Lung (tissue), 12 donors: ENCODE measurements around the gene TBL2. TPM values are rescaled to one million over a fixed set of nuclear protein-coding genes. Genes with fewer than 3 reads are reported as not detected.

Experiments used
- ATAC-seq: fragments of 200-7000 bp; cut with Tn5 transposase; one replicate; pipeline ENCODE4 v1.9.1; 2020; ENCODE audit warnings: moderate number of reproducible peaks; ENCODE audit not compliant: insufficient read depth, low FRiP score
- DNase-seq, 3 donors: peaks; one replicate each; pipeline ENCODE4 v3.0.0-alpha.2; 2013 to 2017
- H3K27ac ChIP-seq, 2 donors: one replicate each; pipeline ENCODE4 v1.5.1; 2013; ENCODE audit warnings: mild to moderate bottlenecking in 2 of 2, moderate library complexity in 2 of 2, control low read depth in 1 of 2, inconsistent platforms in 1 of 2, low read depth in 1 of 2, low read length in 1 of 2
- H3K27me3 ChIP-seq, 3 donors: one replicate each; pipeline ENCODE4 v1.5.1; 2013; ENCODE audit warnings: low read length in 2 of 3; ENCODE audit not compliant: control insufficient read depth in 3 of 3, insufficient read depth in 3 of 3
- H3K36me3 ChIP-seq, 4 donors: one replicate each; pipeline ENCODE4 v1.5.1; 2013; ENCODE audit warnings: low read length in 4 of 4, mild to moderate bottlenecking in 1 of 4, moderate library complexity in 1 of 4; ENCODE audit not compliant: control insufficient read depth in 4 of 4, insufficient read depth in 4 of 4
- H3K4me1 ChIP-seq, 5 donors: one replicate each; pipeline ENCODE4 v1.5.1; 2013; ENCODE audit warnings: low read length in 5 of 5, mild to moderate bottlenecking in 2 of 5, moderate library complexity in 1 of 5; ENCODE audit not compliant: control insufficient read depth in 5 of 5, insufficient read depth in 5 of 5
- H3K4me3 ChIP-seq: one replicate; pipeline ENCODE4 v1.5.1; 2013; ENCODE audit warnings: mild to moderate bottlenecking, control low read depth, moderate library complexity
- H3K9ac ChIP-seq, 2 donors: one replicate each; pipeline ENCODE4 v1.5.1; 2013; ENCODE audit warnings: low read length in 2 of 2, control low read depth in 1 of 2; ENCODE audit not compliant: insufficient read depth in 1 of 2
- H3K9me3 ChIP-seq, 4 donors: one replicate each; pipeline ENCODE4 v1.5.1; 2013; ENCODE audit warnings: low read length in 3 of 4, mild to moderate bottlenecking in 1 of 4, moderate library complexity in 1 of 4; ENCODE audit not compliant: control insufficient read depth in 4 of 4, insufficient read depth in 3 of 4
- CTCF ChIP-seq: IDR thresholded peaks from 2 replicates; pipeline ENCODE4 v1.5.1; 2012; ENCODE audit warnings: mild to moderate bottlenecking; ENCODE audit errors: control extremely low read depth, extremely low read depth
- WGBS, 2 donors: extraction: QIAGEN DNeasy Blood & Tissue Kit; methylation state at CpG; one replicate each; pipeline ENCODE4 v1.1.7; 2013; 5-methylcytosine and 5-hydroxymethylcytosine counted together
- polyA plus RNA-seq, 2 donors: library from polyadenylated mRNA; stranded (reverse); fragments of 200-250 nt; gene quantifications; one replicate each; pipeline ENCODE4 v1.2.1, GENCODE V29; 2013
- total RNA-seq, 2 donors: library from RNA; depleted of rRNA in 1 of 2; stranded (reverse); fragments of >200 nt in 1 of 2; gene quantifications; one replicate each; pipeline ENCODE4 v1.2.1, GENCODE V29; 2014 to 2021
- donor health status: control.
- donor health status: control.
- donor health status: Bipolar disorder and iron deficiency.
- donor health status: healthy.
- donor health status: DM: yes; HTN: yes; CAD: no.

The TBL2 gene
- total and polyA plus RNA-seq, 4 donors, result 12.8 to 49.2 (median 43.9) TPM

GRCh38 chr7:73570521-73570920 is 7.9 kb downstream of the TBL2 start:
- no peak overlapping the region for H3K4me3 ChIP-seq
- H3K9ac ChIP-seq, result no peak overlapping the region
- ATAC-seq (no peak), DNase-seq (no peak)
- no peak for TF ChIP-seq CTCF
- no peaks in the 10 kb centered on the region for H3K27me3 ChIP-seq
- H3K9me3 ChIP-seq, result no peaks in the 10 kb centered on the region
- H3K4me1 ChIP-seq, result peaks cover 0 to 2% (median 0%) of the 10 kb centered on the region in 5 donors
- H3K36me3 ChIP-seq, result peaks cover 33 to 42% (median 37%) of the 10 kb centered on the region in 4 donors
- H3K27ac ChIP-seq, result no peak overlapping the region
- 97 to 98% methylated on average over 22 of the region's 22 CpGs for WGBS, 2 donors

GRCh38 chr7:73569042-73569608 is 9.3 kb downstream of the TBL2 start:
- Histone ChIP-seq H3K9me3 (no peaks in the 10 kb centered on the region), H3K27ac (no peak overlapping the region), H3K4me3 (no peak overlapping the region), H3K27me3 (no peaks in the 10 kb centered on the region), H3K36me3 (peaks cover 28 to 38% (median 32%) of the 10 kb centered on the region in 4 donors), H3K4me1 (peaks cover 0 to 2% (median 0%) of the 10 kb centered on the region in 5 donors), H3K9ac (no peak overlapping the region)
- 77 to 84% methylated on average over 5 of the region's 5 CpGs for WGBS, 2 donors
- no peak for TF ChIP-seq CTCF
- ATAC-seq, result no peak
- no peak for DNase-seq

GRCh38 chr7:73567846-73568685 is 10.3 kb downstream of the TBL2 start:
- no peak overlapping the region for H3K9ac ChIP-seq
- no peak overlapping the region for H3K27ac ChIP-seq

More at GRCh38 chr7:73567846-73568685, 10.3 kb downstream of the TBL2 start:
- WGBS, 2 donors, result 75 to 77% methylated on average over 12 of the region's 12 CpGs
- TF ChIP-seq CTCF, result no peak
- Histone ChIP-seq H3K4me1 (peaks cover 0 to 2% (median 0%) of the 10 kb centered on the region in 5 donors), H3K9me3 (no peaks in the 10 kb centered on the region), H3K27me3 (no peaks in the 10 kb centered on the region), H3K4me3 (no peak overlapping the region), H3K36me3 (peaks cover 18 to 28% (median 22%) of the 10 kb centered on the region in 4 donors)
- DNase-seq (no peak), ATAC-seq (no peak)
